Heart right ventricle (tissue), 16 donors: ENCODE results near the gene SAG. TPM values are rescaled to one million over a fixed set of nuclear protein-coding genes. Genes with fewer than 3 reads are reported as not detected.

Experiments
- ATAC-seq, 8 donors: fragments of 200-7000 bp; cut with Tn5 transposase; one replicate each; pipeline ENCODE4 v1.9.1; 2020; ENCODE audit warnings: mild to moderate bottlenecking in 8 of 8, moderate library complexity in 8 of 8, moderate number of reproducible peaks in 1 of 8
- DNase-seq, 2 donors: peaks; one replicate each; pipeline ENCODE4 v3.0.0-alpha.2; 2020
- H3K27ac ChIP-seq, 10 donors: fragments of 200-600 bp; sonication (generic) in 2 of 10; one replicate each; pipeline versions ENCODE4 v1.5.0 to v1.8.0; 2020 to 2022; ENCODE audit warnings: mild to moderate bottlenecking in 3 of 10
- H3K27me3 ChIP-seq, 7 donors: fragments of 200-600 bp; one replicate each; pipeline ENCODE4 v1.8.0; 2021 to 2022; ENCODE audit warnings: mild to moderate bottlenecking in 2 of 7
- H3K36me3 ChIP-seq, 9 donors: fragments of 200-600 bp; sonication (generic) in 1 of 9; one replicate each; pipeline versions ENCODE4 v1.5.0 to v1.8.0; 2020 to 2022; ENCODE audit warnings: mild to moderate bottlenecking in 2 of 9
- H3K4me1 ChIP-seq, 9 donors: fragments of 200-600 bp; sonication (generic) in 1 of 9; one replicate each; pipeline versions ENCODE4 v1.5.0 to v1.8.0; 2020 to 2022; ENCODE audit warnings: mild to moderate bottlenecking in 4 of 9
- H3K4me3 ChIP-seq, 10 donors: fragments of 200-600 bp; sonication (generic) in 2 of 10; one replicate each; pipeline versions ENCODE4 v1.5.0 to v1.8.0; 2020 to 2022; ENCODE audit warnings: mild to moderate bottlenecking in 7 of 10, moderate library complexity in 2 of 10
- H3K9me3 ChIP-seq, 11 donors: fragments of 200-600 bp in 10 of 11; sonication (generic) in 2 of 11; one replicate each; pipeline versions ENCODE4 v1.5.0 to v1.8.0; 2013 to 2022; ENCODE audit warnings: mild to moderate bottlenecking in 2 of 11, control low read depth in 1 of 11, moderate library complexity in 1 of 11
- WGBS, 2 donors: extraction: QIAGEN DNeasy Blood & Tissue Kit; methylation state at CpG; one replicate each; pipeline ENCODE4 v1.1.7; 2013; ENCODE audit warnings: inconsistent platforms in 1 of 2; 5-methylcytosine and 5-hydroxymethylcytosine counted together
- intact Hi-C, 10 donors: fragments of 100-400 bp; cut with DNase I; formaldehyde crosslinking; loops; one replicate each; pipeline versions ENCODE4 v1.11.1 to v1.14.2; 2022
- polyA plus RNA-seq, 2 donors: library from polyadenylated mRNA; stranded (reverse); fragments of 200-250 nt; gene quantifications; one replicate each; pipeline ENCODE4 v1.2.3, GENCODE V29; 2013
- total RNA-seq, 10 donors: library from RNA; stranded (reverse); fragmentation: NEBNext Ultra II Directional in 3 of 10; extraction: Animal tissue kit (Norgen Biotek cat#: 25700) in 3 of 10; gene quantifications; one replicate each; pipeline versions ENCODE4 v1.2.1 to v1.2.4, GENCODE V29; 2021 to 2023
- TF ChIP-seq, protein P1 (sequence below), 9 donors: fragments of 200-600 bp; sonication (generic) in 2 of 9; IDR thresholded peaks; one replicate each; pipeline versions ENCODE4 v1.5.0 to v1.8.0; 2021 to 2022; ENCODE audit warnings: antibody characterized with exemption in 9 of 9, mild to moderate bottlenecking in 5 of 9, moderate library complexity in 1 of 9
- donor health status: Arrhythmogenic right ventricular cardiomyopathy.
- donor health status: ischemic (EF 13 %, LVEDD 7.1; RV severe dilation, severe dysfunction).
- donor health status: healthy with polysubstance abuse.
- donor health status: DM: no; HTN: yes; CAD: no.
- donor health status: DM: no; HTN: no; CAD: no.
- donor health status: ischemic (EF 25% LVEDD 6.9; RV normal size, moderate dysfunction).
- donor health status: ischemic (EF 25% LVEDD 5.7; RV mildly dilated, moderate dysfunction).
- donor health status: healthy.
- donor health status: DM: yes; HTN: yes; CAD: no.
- donor health status: Ischemic cardiomyopathy.
- donor health status: ischemic (EF 35%, LVEDD 5.7; RV mildly dilated, moderate dysfunction).
- donor health status: nonischemic (EF 11% LVEDD 7.7; RV severe dilation, severe dysfunction).
- donor health status: DM: yes; HTN: yes; CAD: no.
- donor health status: PGD.
- donor health status: ischemic (EF 29% LVEDD 5.4; RV normal size, mild dysfunction).
- donor health status: nonischemic (EF 23%, LVEDD 6.1; RV moderate dilation, normal function).

Gene SAG
- total and polyA plus RNA-seq, 12 donors, result not detected

DNA sequence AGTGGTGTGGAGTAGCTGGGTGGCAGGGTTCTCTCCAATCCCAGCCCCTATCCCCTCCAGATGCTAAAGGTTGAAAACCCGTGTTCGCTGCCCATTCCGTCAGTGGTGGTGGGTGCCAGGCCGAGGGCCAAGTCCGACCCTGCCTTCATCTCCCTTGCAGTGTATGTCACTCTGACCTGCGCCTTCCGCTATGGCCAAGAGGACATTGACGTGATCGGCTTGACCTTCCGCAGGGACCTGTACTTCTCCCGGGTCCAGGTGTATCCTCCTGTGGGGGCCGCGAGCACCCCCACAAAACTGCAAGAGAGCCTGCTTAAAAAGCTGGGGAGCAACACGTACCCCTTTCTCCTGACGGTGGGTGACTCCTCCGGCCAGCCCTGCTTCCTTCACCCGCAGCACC is 12.9 kb downstream of the SAG start:
- peaks cover 0 to 24% (median 0%) of the 10 kb centered on the region in 7 donors for H3K27me3 ChIP-seq
- ATAC-seq (no peak), DNase-seq (no peak)
- H3K9me3 ChIP-seq, result no peaks in the 10 kb centered on the region
- no peaks in the 10 kb centered on the region for H3K4me1 ChIP-seq
- no peak overlapping the region for H3K27ac ChIP-seq
- 95% methylated on average over 17 of the region's 17 CpGs for WGBS, 2 donors
- TF ChIP-seq, protein P1, sequence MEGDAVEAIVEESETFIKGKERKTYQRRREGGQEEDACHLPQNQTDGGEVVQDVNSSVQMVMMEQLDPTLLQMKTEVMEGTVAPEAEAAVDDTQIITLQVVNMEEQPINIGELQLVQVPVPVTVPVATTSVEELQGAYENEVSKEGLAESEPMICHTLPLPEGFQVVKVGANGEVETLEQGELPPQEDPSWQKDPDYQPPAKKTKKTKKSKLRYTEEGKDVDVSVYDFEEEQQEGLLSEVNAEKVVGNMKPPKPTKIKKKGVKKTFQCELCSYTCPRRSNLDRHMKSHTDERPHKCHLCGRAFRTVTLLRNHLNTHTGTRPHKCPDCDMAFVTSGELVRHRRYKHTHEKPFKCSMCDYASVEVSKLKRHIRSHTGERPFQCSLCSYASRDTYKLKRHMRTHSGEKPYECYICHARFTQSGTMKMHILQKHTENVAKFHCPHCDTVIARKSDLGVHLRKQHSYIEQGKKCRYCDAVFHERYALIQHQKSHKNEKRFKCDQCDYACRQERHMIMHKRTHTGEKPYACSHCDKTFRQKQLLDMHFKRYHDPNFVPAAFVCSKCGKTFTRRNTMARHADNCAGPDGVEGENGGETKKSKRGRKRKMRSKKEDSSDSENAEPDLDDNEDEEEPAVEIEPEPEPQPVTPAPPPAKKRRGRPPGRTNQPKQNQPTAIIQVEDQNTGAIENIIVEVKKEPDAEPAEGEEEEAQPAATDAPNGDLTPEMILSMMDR (IDR thresholded peaks at IDR 0.05), result no peak
- no peaks in the 10 kb centered on the region for H3K36me3 ChIP-seq
- H3K4me3 ChIP-seq, result no peak overlapping the region
- intact Hi-C loops, result no loop called here

DNA sequence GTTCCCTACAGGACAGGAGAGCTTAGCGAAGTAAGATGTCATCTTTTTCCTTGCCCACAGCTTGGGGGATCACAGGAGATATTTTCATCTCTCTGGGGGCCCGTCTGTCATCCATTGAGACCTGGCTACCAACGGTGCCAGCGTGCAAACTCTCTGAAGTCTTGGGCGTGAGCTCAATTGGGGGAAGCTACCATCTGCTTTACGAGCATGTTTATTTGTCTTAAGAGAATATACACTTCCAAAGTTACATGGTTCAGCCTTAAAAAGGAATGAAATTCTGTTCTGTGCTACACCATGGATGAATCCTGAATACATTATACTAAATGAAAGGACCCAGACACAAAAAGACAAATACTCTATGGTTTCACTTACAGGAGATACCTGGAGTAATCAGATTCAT is 13.6 kb downstream of the SAG start:
- Histone ChIP-seq H3K36me3 (no peaks in the 10 kb centered on the region), H3K27ac (no peak overlapping the region), H3K27me3 (peaks cover 0 to 24% (median 0%) of the 10 kb centered on the region in 7 donors), H3K9me3 (no peaks in the 10 kb centered on the region), H3K4me1 (no peaks in the 10 kb centered on the region), H3K4me3 (no peak overlapping the region)
- intact Hi-C loops, result no loop called here
- ATAC-seq (no peak), DNase-seq (no peak)
- 73 to 74% methylated on average over 6 of the region's 6 CpGs for WGBS, 2 donors
- TF ChIP-seq, protein P1 (IDR thresholded peaks at IDR 0.05), result no peak

DNA sequence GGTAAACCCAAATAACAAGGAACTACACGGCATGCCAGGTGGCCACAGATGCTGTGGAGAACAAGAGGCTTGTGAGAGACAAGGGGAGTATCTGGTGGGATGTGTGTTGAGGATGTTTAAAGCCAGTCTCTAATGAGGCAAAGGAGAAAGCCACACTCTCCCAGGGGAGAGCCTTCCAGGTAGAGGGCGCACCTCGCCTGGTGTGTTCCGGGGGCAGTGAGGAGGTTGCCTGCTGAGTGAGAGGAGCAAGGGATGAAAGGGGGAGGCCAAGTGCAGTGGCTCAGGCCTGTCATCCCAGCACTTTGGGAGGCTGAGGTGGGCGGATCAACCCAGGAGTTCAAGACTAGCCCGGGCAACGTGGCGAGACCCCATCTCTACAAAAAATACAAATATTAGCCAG is 16.2 kb downstream of the SAG start:
- intact Hi-C loops, result no loop called here
- H3K9me3 ChIP-seq, result no peaks in the 10 kb centered on the region
- H3K27ac ChIP-seq, result no peak overlapping the region
- TF ChIP-seq, protein P1 (IDR thresholded peaks at IDR 0.05), result no peak
- no peaks in the 10 kb centered on the region for H3K36me3 ChIP-seq
- no peak overlapping the region for H3K4me3 ChIP-seq
- no peaks in the 10 kb centered on the region for H3K4me1 ChIP-seq
- 92% methylated on average over 8 of the region's 8 CpGs for WGBS, 2 donors
- ATAC-seq (no peak), DNase-seq (no peak)
- H3K27me3 ChIP-seq, result peaks cover 0 to 24% (median 0%) of the 10 kb centered on the region in 7 donors

DNA sequence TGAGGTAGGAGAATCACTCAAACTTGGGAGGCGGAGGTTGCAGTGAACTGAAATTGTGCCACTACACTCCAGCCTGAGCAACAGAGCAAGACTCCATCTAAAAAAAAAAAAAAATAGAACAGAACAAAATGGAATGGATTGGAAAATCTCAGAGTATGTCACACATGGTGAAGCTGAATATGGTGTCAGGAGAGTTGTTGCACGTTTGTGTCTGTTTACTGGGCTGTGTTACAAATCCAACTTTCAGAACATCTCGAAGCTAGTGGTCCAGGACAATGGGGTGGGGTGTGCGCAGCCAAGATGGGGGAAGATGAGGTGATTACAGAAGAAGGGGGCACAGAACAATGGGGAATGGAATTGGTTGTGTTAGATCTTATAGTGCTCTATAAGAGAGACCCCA is 17.6 kb downstream of the SAG start:
- H3K36me3 ChIP-seq, result no peaks in the 10 kb centered on the region
- 71 to 74% methylated on average over 4 of the region's 4 CpGs for WGBS, 2 donors
- H3K27me3 ChIP-seq, result peaks cover 0 to 13% (median 0%) of the 10 kb centered on the region in 7 donors
- H3K4me1 ChIP-seq, result peaks cover 0 to 8% (median 0%) of the 10 kb centered on the region in 9 donors
- TF ChIP-seq, protein P1 (IDR thresholded peaks at IDR 0.05), result no peak
- no peak overlapping the region for H3K4me3 ChIP-seq
- intact Hi-C loops, result no loop called here
- no peaks in the 10 kb centered on the region for H3K9me3 ChIP-seq
- no peak for ATAC-seq
- no peak for DNase-seq
- no peak overlapping the region for H3K27ac ChIP-seq
